SH-SY5Y (cell line): ENCODE data around the gene PRDM15.

Source experiments
- GATA2 ChIP-seq: IDR thresholded peaks from 2 replicates; pipeline ENCODE4 v1.6.1; 2011; ENCODE audit warnings: mild to moderate bottlenecking, low read depth, low read length
- GATA3 ChIP-seq: IDR thresholded peaks from 2 replicates; pipeline ENCODE4 v1.6.1; 2011; ENCODE audit warnings: low read depth, mild to moderate bottlenecking, low read length, moderate library complexity

Gene PRDM15

GRCh38 chr21:41836166-41837015 lies 42.8 kb downstream of the PRDM15 start:
- no peak for TF ChIP-seq GATA2
- no peak for TF ChIP-seq GATA3

DNA sequence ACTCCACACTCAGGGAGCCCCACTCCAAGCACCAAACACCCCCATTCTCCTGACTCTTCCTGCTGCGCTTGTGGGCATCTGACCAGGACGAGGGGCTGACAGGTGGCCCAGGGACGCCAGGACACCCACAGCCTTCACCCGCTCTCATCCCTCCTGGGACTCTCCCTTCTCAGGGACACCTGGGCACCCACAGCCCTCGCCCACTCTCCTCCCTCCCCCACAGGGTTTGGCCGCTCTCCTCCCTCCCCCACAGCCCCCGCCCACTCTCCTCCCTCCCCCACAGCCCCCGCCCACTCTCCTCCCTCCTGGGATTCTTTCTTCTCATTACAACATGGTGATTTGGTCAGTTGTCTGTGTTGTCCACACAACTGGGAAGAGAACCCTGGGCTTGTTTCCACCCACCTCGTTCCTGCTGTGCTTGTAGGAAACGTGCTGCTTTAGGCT lies 43.4 kb downstream of the PRDM15 start:
- TF ChIP-seq GATA3 (no peak), GATA2 (no peak)

- no peak for TF ChIP-seq GATA3
- TF ChIP-seq GATA2: no peak
These were observed 44.0 kb downstream of the PRDM15 start for GRCh38 chr21:41834926-41835663.

- TF ChIP-seq GATA3 (no peak), GATA2 (no peak)
These were observed 44.8 kb downstream of the PRDM15 start for GRCh38 chr21:41834252-41834925.

DNA sequence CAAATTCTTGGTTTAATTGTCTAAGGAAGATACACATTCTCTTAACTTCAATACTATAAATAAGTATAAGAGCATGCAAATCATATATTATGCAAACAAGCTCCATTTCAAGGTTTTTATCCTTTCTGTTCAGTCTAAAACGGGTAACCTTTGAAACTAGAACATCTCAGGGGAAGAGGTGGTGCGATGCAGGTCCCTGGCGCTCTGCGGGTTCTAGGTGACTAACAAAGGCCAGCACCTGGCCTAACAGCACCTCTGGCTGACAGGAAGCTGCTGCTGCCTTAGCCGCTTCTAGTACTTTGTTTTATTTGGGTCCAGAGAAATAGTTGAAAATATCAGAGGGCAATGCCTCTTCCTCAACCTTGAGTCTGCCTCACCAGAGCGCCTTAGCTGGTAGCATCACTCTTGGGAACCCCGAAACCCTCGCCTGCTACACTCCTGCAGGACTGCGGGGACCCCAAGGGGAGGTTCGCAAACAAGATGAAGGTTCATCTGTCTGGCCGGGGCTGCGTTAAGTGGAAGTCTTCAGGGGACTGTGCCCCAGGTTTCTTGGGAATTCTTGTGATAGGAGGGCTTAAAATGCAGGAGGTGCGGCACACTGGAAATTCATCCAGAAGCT lies 45.5 kb downstream of the PRDM15 start:
- TF ChIP-seq GATA2: no peak
- no peak for TF ChIP-seq GATA3

DNA sequence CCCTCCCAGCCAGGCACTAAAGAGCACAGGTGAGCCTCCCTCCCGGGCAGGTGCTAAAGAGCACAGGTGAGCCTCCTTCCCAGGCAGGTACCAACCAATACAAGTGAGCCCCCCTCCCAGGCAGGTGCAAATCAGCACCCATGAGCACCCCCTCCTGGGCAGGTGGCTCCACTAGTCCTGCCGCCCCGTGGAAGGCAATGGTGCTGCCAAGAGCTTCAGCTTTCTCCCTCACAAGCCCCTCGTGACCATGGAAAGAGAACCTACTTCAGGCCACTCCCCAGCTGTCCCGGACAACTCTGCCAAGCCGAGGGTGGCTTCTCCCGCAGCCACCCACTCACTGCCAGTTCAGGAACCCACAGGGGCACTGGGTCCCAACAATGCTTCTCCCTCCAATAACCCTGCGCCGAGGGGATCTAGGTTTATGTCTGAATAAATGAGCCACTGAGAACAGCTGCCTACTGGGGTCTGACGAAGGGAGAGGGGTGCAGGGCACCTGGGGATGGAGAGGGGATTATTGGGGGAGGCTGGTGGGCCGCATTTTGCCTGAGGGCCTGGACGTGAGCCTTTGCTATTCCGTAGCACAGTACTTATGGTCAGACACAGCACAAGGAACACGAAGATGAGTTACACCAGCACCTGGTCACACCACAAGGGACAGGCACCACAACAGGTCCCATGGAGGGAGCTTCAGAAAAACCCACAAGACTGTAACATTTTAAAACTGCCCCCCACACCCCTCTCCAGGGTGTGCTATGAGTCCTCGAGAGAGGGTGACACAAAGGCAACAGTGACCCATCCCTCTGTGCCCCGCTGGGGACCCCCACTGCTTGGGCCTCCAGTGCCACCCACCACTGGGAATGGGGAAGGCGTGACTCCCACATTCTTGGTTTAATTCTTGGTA lies 46.3 kb downstream of the PRDM15 start:
- no peak for TF ChIP-seq GATA3
- TF ChIP-seq GATA2: no peak

DNA sequence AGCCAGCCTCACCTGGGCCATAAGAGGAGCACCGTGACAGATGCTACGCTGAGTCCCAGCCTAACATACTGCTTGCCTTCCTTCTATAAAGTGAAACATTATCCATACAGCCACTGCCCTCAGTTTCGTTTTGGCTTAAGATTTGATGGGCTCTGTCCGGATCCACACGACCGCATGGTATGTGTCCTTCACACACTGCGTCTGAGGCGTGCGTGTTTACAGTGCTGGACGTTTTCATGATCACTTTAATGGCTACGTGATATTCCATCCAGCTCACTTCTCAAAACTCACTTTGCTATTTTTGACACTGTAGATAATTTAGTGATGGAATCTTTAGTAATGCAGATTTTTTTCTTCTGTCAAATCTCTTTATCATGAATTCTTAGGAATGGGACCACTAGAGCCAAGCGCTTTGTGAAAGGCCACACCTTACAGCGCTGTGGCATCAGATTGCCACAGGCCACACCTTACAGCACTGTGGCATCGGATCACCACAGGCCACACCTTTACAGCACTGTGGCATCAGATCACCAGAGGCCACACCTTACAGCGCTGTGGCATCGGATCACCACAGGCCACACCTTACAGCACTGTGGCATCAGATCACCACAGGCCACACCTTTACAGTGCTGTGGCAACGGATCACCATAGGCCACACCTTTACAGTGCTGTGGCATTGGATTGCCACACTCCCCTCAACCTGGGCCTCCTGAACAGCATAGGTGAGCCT lies 47.1 kb downstream of the PRDM15 start:
- no peak for TF ChIP-seq GATA2
- TF ChIP-seq GATA3: no peak

DNA sequence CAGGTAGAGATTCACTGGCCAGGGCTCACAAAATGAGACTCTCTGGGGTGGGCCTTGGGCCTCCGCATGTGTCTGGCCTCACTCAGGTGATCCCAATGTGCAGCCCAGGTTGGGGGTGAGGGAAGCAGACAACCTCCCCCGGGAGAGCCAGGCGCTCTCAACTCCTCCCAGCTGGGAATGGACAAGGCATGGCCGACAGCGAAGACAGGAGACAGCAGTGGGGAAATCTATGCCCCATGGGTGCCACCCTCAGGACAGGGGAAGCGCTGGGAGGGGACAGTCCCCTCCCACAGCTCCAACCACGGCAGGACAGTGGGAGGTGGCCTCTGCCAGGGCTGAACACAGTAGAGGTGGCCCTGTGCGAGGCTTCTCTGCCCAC lies 47.7 kb downstream of the PRDM15 start:
- no peak for TF ChIP-seq GATA3

DNA sequence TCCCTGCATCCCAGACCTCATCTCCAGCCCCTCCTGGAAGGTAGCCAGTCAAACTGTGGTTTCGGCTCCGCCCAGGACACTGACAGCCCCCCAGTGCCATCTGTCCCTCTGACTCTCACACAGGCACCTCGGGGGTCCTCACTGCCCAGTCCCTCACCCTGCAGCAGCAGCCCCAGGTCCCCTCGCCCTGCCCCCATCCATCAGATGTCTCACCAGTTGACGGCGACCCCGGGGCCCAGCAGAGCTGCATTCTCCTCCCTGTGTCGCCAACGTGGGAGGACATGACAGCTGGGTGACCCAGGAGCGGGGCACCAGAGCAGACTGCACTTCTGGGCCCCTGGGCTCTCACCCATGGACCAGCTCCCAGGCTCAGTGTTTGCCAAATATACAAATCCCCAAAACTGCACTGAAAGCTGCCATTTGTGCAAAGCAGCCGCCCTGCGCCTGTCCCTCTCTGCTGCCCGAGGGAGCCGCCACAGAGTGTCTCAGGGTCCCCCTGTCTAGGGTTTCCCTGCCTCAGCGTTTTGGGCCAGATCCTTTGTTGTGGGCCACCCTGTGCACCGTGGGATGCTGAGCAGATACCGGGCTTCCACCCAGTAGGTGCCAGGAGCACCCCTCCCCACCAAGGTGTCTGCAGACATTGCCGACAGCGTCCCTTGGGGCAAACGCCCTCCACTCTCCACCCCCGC lies 48.2 kb downstream of the PRDM15 start:
- no peak for TF ChIP-seq GATA3
- TF ChIP-seq GATA2: no peak

GRCh38 chr21:41830145-41830707 lies 48.9 kb downstream of the PRDM15 start:
- TF ChIP-seq GATA2 (no peak), GATA3 (no peak)

- TF ChIP-seq GATA3 (no peak), GATA2 (no peak)
These were observed 50.2 kb downstream of the PRDM15 start for GRCh38 chr21:41828884-41829360.
